SK-N-SH treated with all-trans-retinoic acid at 6 μM for 48 hours (cell line): Measurements from ENCODE around the gene CLMN.

Source experiments
- PATZ1 ChIP-seq: fragments of 250-450 bp; sonication (Bioruptor Pico); IDR thresholded peaks from 2 replicates; pipeline ENCODE4 v1.8.0; 2020; ENCODE audit warnings: mild to moderate bottlenecking, moderate library complexity, borderline replicate concordance
- ZFP3 ChIP-seq: fragments of 250-450 bp; sonication (Bioruptor Pico); IDR thresholded peaks from 2 replicates; pipeline ENCODE4 v1.5.0; 2020; ENCODE audit warnings: mild to moderate bottlenecking, moderate library complexity
- ZNF565 ChIP-seq: fragments of 450-650 bp; formaldehyde crosslinking; conservative IDR thresholded peaks from 2 replicates; pipeline ENCODE4 v1.5.0; 2020; ENCODE audit warnings: low read depth, mild to moderate bottlenecking, moderate library complexity
- ZNF70 ChIP-seq: fragments of 450-650 bp; formaldehyde crosslinking; IDR thresholded peaks from 2 replicates; pipeline ENCODE4 v1.5.0; 2020; ENCODE audit warnings: mild to moderate bottlenecking, moderate library complexity
- ZNF8 ChIP-seq: fragments of 450-650 bp; formaldehyde crosslinking; IDR thresholded peaks from 2 replicates; pipeline ENCODE4 v1.5.0; 2020; ENCODE audit warnings: mild to moderate bottlenecking, moderate library complexity
- TF ChIP-seq, protein P1 (sequence below): fragments of 250-450 bp; sonication (Bioruptor Pico); IDR thresholded peaks from 2 replicates; pipeline ENCODE4 v1.5.1; 2020; ENCODE audit warnings: low read depth, mild to moderate bottlenecking, moderate library complexity

DNA sequence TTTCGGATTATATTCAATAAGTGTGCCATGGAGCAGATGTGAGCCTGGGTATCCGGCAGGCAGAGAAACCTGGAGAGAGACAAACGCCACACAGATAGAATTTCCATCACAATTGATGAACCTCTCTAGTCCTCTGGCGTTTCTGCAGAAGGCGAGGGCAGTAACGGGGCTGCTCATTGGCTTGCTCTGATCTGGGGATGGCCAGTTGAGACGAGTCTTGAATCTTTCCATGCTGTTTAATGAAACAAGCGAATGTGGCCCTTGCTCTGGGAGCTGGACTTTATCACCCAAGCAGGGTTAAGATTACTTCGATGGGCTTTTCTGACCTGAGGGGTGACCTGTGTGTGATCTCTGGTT, 42.4 kb upstream of the CLMN start:
- TF ChIP-seq ZNF70 (CRISPR knock-in tag) = no peak
- TF ChIP-seq, protein P1, sequence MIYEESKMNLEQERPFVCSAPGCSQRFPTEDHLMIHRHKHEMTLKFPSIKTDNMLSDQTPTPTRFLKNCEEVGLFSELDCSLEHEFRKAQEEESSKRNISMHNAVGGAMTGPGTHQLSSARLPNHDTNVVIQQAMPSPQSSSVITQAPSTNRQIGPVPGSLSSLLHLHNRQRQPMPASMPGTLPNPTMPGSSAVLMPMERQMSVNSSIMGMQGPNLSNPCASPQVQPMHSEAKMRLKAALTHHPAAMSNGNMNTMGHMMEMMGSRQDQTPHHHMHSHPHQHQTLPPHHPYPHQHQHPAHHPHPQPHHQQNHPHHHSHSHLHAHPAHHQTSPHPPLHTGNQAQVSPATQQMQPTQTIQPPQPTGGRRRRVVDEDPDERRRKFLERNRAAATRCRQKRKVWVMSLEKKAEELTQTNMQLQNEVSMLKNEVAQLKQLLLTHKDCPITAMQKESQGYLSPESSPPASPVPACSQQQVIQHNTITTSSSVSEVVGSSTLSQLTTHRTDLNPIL (CRISPR knock-in tag) = no peak
- no peak for TF ChIP-seq ZFP3 (CRISPR knock-in tag)
- no peak for TF ChIP-seq ZNF565
- TF ChIP-seq PATZ1 = no peak
- TF ChIP-seq ZNF8 = no peak
